HEK293T (cell line): ENCODE data around the gene PPM1H.
"Not testable (repeated sequence)": the region's sequence is repeated elsewhere in the genome, so short reads cannot be mapped to it uniquely, and the experiment has no call there.

Source experiments
- ARNT ChIP-seq: fragments of 450-650 bp; IDR thresholded peaks from 2 replicates; pipeline ENCODE4 v1.6.1; 2017; ENCODE audit warnings: mild to moderate bottlenecking
- BHLHE40 ChIP-seq: fragments of 450-650 bp; IDR thresholded peaks from 2 replicates; pipeline ENCODE4 v1.6.1; 2016; ENCODE audit warnings: mild to moderate bottlenecking, moderate library complexity, borderline replicate concordance
- CTBP1 ChIP-seq: fragments of 450-650 bp; IDR thresholded peaks from 2 replicates; pipeline ENCODE4 v1.6.1; 2016; ENCODE audit warnings: borderline replicate concordance
- ELF4 ChIP-seq: fragments of 450-650 bp; IDR thresholded peaks from 2 replicates; pipeline ENCODE4 v1.6.1; 2017; ENCODE audit warnings: antibody characterized with exemption
- FOXA1 ChIP-seq: fragments of 450-650 bp; IDR thresholded peaks from 2 replicates; pipeline ENCODE4 v1.6.1; 2016; ENCODE audit warnings: mild to moderate bottlenecking
- FOXK2 ChIP-seq: fragments of 450-650 bp; IDR thresholded peaks from 2 replicates; pipeline ENCODE4 v1.6.1; 2016; ENCODE audit warnings: mild to moderate bottlenecking
- FOXM1 ChIP-seq: fragments of 450-650 bp; IDR thresholded peaks from 2 replicates; pipeline ENCODE4 v1.6.1; 2017; ENCODE audit warnings: mild to moderate bottlenecking, borderline replicate concordance
- HDGF ChIP-seq: fragments of 450-650 bp; IDR thresholded peaks from 2 replicates; pipeline ENCODE4 v1.6.1; 2017; ENCODE audit warnings: antibody characterized with exemption, borderline replicate concordance
- NFRKB ChIP-seq: fragments of 450-650 bp; IDR thresholded peaks from 2 replicates; pipeline ENCODE4 v1.6.1; 2016; ENCODE audit warnings: mild to moderate bottlenecking, moderate library complexity
- PKNOX1 ChIP-seq: fragments of 450-650 bp; IDR thresholded peaks from 2 replicates; pipeline ENCODE4 v1.6.1; 2016
- SP1 ChIP-seq: fragments of 450-650 bp; IDR thresholded peaks from 2 replicates; pipeline ENCODE4 v1.6.1; 2017
- SUZ12 ChIP-seq: fragments of 450-650 bp; IDR thresholded peaks from 2 replicates; pipeline ENCODE4 v1.6.1; 2016; ENCODE audit warnings: mild to moderate bottlenecking
- ZNF384 ChIP-seq: fragments of 450-650 bp; IDR thresholded peaks from 2 replicates; pipeline ENCODE4 v1.6.1; 2016

- not testable (repeated sequence) for TF ChIP-seq SUZ12, PKNOX1, HDGF, FOXA1, FOXM1, FOXK2, SP1, ELF4, NFRKB, ZNF384, BHLHE40, ARNT, CTBP1
Measured at GRCh38 chr12:62811481-62811880, 123.5 kb downstream of the PPM1H start.
